GM12801 (cell line): ENCODE measurements around the gene S100A10.

ENCODE experiments used
- TF ChIP-seq, protein P1 (sequence below): IDR thresholded peaks from one replicate; pipeline ENCODE4 v1.5.1; 2011; ENCODE audit warnings: control low read depth; ENCODE audit not compliant: insufficient read length; ENCODE audit errors: extremely low read depth

Gene S100A10

DNA sequence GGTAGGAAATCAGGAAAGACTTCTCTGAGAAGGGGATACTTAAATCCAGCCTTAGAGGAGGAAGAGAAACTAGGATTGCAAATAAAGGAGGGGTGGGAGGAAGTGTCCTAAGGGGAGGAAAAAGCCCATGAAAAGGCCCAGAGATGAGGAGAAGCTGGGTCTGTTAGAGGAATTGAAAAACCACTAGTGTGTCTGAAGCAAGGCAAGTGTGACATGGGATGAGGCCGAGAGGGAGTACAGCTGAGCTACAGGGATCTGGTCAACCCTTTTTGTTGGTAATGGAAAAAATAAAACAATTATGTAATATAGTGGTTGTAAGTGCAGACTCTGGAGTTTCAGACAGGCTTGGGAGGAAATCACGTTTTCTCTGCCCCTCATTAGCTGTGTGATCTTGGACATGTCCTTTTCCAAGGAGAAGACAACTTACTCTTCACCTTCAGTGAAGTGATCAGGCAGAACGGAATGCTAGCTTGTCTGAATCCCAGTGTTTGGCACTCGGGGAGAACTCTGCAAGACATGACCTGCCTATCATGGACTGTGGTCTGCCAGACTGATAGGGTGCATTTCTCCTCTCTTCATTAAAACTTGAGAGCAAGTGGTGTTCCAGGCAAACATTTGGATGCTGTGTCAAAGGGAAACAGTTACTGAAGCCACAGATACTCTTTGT, 7.4 kb upstream of the S100A10 start:
- TF ChIP-seq, protein P1, sequence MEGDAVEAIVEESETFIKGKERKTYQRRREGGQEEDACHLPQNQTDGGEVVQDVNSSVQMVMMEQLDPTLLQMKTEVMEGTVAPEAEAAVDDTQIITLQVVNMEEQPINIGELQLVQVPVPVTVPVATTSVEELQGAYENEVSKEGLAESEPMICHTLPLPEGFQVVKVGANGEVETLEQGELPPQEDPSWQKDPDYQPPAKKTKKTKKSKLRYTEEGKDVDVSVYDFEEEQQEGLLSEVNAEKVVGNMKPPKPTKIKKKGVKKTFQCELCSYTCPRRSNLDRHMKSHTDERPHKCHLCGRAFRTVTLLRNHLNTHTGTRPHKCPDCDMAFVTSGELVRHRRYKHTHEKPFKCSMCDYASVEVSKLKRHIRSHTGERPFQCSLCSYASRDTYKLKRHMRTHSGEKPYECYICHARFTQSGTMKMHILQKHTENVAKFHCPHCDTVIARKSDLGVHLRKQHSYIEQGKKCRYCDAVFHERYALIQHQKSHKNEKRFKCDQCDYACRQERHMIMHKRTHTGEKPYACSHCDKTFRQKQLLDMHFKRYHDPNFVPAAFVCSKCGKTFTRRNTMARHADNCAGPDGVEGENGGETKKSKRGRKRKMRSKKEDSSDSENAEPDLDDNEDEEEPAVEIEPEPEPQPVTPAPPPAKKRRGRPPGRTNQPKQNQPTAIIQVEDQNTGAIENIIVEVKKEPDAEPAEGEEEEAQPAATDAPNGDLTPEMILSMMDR = no peak

DNA sequence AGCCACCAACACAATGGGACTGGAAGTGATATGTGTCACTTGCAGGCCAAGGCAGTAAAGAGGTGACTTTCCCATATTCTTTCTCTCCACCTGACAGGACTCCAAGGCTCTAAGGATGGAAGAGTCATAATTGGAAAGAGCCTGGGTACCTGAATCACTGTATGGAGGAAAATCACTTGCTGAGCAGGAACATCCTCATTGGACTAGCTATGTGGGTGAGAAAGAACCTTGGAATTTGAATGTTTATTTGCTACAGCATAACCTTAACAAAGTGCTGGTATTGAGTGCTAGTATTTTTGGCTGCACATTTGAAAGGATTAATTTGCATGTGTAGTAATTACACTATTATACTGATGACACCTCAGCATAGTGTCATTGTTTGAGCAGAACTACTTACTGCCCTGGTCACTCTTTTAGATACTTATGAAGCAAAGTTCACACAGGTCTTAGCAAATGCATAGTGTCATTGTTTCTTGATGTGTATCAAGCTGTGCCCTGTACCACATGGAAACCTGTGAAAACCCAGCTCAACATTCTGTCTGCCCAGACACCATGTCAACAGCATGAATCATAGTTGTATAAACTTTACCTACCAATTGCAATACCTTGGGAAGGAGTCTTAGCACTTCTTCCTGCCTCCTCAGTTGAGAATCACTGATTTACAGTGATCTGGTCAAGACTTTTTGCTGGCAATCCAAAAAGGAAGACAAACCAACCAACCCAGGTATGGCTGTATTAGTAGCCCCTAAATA, 5.1 kb upstream of the S100A10 start:
- TF ChIP-seq, protein P1 = no peak

DNA sequence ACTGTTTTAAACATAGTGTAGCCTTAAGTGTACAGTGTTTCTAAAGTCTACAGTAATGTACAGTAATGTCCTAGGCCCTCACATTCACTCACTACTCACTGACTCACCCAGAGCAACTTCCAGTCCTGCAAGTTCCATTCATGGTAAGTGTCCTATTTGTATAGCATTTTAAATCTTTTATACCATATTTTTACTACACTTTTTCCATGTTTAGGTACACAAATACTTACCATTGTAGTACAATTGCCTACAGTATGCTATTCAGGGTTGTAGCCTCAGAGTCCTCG, 3.6 kb upstream of the S100A10 start:
- TF ChIP-seq, protein P1 = no peak

DNA sequence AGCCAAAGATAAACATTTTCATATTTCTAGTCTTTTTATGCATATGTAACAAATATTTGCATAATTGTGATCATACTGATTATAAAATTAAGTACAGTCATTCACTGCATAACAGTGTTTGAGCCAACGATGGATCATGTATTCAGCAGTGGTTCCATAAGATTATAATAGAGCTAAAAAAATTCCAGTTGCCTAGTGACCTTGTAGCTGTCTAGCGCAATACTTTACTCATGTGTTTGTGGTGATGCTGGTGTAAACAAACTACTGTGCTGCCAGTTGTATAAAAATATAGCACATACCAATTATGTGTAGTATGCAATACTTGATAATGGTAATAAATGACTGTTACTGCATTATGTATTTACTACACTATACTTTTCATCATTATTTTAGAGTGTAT, 2.1 kb upstream of the S100A10 start:
- TF ChIP-seq, protein P1 = no peak

DNA sequence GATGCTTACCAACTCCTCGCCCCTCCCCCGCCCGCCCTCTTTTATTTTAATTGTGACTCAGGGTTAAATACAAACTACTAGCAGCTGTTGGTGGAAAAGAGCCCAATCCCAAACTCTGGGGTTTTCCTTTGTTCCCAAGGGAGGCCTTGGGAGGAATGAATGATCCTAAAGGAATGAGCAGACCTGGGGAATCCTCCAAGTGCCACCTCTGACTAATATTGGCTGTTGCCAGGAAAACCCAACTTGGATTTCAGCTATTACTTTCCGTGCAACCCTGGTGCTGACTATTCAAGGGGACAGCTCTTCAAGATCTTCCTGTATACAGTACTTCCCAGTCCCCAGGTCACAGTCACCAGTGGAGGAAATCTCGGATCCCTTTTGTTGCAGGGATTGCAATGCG, 1.3 kb upstream of the S100A10 start:
- TF ChIP-seq, protein P1 = no peak

DNA sequence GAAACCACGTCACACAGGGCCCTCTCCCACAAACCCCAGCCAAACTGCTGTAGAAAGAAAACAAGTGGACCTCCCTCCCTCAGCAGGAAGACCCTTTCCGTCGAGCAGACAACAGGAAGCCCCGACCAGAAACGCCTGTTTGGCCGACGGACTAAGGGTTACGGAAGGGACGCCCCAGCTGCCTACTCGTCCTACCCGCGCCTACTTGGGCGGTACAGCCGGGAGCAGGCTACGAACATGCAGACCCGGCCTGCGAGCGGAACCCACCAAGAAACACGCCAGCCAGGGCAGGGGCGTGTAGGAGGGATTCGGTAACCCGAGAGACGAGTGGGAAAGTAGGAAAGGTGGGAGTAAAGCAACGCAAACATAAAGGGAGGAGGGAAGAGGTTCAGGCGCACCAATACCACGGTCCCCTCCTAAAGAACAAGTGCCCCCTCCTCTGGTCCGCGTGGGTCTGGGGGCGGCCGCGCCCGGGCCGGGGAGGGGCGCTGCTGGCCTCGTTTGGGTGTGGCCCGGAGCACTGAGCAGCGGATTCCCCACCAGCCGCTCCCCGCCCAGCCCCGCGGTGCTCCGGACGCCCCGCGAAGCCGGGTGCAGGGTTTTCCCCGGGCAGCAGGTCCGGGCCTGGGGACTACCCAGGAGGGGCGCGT, 450 bp downstream of the S100A10 start:
- TF ChIP-seq, protein P1 = no peak

DNA sequence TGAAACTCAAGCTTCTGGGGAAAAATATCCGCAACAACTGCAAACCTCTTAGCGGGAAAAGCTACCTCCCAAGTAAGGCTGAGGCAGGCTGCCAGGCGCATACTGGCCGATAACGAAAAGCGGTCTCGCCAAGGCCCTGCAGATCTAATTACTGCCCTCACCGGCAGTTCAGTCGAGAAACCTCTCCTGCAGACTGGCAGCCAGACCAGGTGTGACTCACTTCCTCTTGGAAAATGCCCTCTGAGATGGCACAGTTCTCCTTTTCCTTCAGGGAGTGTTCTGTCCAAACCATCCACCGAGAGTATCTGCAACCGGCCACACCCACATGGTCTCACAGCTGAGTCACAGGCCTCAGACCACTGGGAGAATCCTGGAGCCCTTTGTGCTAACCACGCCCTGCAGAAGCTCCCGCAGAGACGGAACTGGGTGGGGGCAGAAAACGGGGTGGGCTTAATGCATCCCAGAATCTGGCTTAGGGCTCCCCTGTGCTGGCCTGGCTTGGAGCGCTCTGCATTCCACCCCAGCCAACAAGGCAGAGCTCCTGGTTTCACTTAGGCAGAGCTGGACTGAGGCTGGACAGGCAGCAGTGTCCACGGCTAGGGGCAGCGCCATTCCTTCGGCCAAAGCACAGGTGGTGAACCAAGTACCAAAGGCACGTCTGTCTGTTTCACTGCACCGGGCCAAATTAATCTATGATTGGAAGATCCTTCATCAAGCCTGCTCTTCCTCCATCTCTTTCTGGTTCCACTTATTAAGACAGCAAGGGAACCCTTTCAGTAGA, 1.2 kb downstream of the S100A10 start:
- TF ChIP-seq, protein P1 = no peak
